Osteoblast (primary cell): ENCODE measurements around the gene SLC2A13. TPM values are rescaled to one million over a fixed set of nuclear protein-coding genes. Genes with fewer than 3 reads are reported as not detected.
"Not testable (repeated sequence)": the region's sequence is repeated elsewhere in the genome, so short reads cannot be mapped to it uniquely, and the experiment has no call there.

ENCODE experiments used
- DNase-seq: peaks from one replicate; pipeline ENCODE4 v3.0.0; 2011; ENCODE audit warnings: low spot score, mixed read lengths; ENCODE audit not compliant: insufficient read length; ENCODE audit errors: missing footprints
- H2AFZ ChIP-seq: 2 replicates; pipeline ENCODE4 v1.6.0; 2011; ENCODE audit warnings: mild to moderate bottlenecking, low read length
- H3K27ac ChIP-seq: 2 replicates; pipeline ENCODE4 v1.5.1; 2011; ENCODE audit warnings: mild to moderate bottlenecking, low read depth, low read length, moderate library complexity
- H3K27me3 ChIP-seq: 2 replicates; pipeline ENCODE4 v1.6.0; 2012; ENCODE audit warnings: mild to moderate bottlenecking, control low read depth, inconsistent platforms, low read length, moderate library complexity; ENCODE audit not compliant: insufficient read depth
- H3K36me3 ChIP-seq: 2 replicates; pipeline ENCODE4 v1.5.1; 2011; ENCODE audit warnings: mild to moderate bottlenecking, low read length, control low read depth, moderate library complexity; ENCODE audit not compliant: insufficient read depth
- H3K4me1 ChIP-seq: 2 replicates; pipeline ENCODE4 v1.5.1; 2011; ENCODE audit warnings: mild to moderate bottlenecking, low read length, control low read depth, moderate library complexity; ENCODE audit not compliant: insufficient read depth
- H3K4me2 ChIP-seq: 2 replicates; pipeline ENCODE4 v1.6.0; 2011; ENCODE audit warnings: mild to moderate bottlenecking, low read length; ENCODE audit not compliant: insufficient read depth
- H3K4me3 ChIP-seq: fragments of 200-600 bp; sonication (generic); 3 replicates; pipeline ENCODE4 v1.5.1; 2012; ENCODE audit warnings: mild to moderate bottlenecking, low read length, inconsistent platforms; ENCODE audit not compliant: insufficient read depth
- H3K79me2 ChIP-seq: 2 replicates; pipeline ENCODE4 v1.6.0; 2012; ENCODE audit warnings: mild to moderate bottlenecking, low read length, control low read depth, inconsistent platforms; ENCODE audit not compliant: insufficient read depth
- H3K9me3 ChIP-seq: 2 replicates; pipeline ENCODE4 v1.5.1; 2011; ENCODE audit warnings: low read depth, low read length, control low read depth
- H4K20me1 ChIP-seq: 2 replicates; pipeline ENCODE4 v1.6.0; 2012; ENCODE audit warnings: mild to moderate bottlenecking, low read length, control low read depth; ENCODE audit not compliant: insufficient read depth
- CTCF ChIP-seq: IDR thresholded peaks from 2 replicates; pipeline ENCODE4 v1.5.1; 2011; ENCODE audit warnings: mild to moderate bottlenecking, low read depth, low read length, moderate library complexity; ENCODE audit errors: extremely low read depth
- total RNA-seq: library from RNA; depleted of rRNA; stranded (reverse); fragments of >200 nt; gene quantifications from 2 replicates; pipeline ENCODE4 v1.2.3, GENCODE V29; 2012

Gene SLC2A13
- total RNA-seq, 1 donor: 12.3 TPM

GRCh38 chr12:39788239-39788638 is 317.6 kb downstream of the SLC2A13 start:
- DNase-seq: no peak
- H4K20me1 ChIP-seq: no peaks in the 10 kb centered on the region
- no peak overlapping the region for H3K27ac ChIP-seq
- no peaks in the 10 kb centered on the region for H3K79me2 ChIP-seq
- no peaks in the 10 kb centered on the region for H3K4me1 ChIP-seq
- TF ChIP-seq CTCF: no peak
- H3K4me2 ChIP-seq: no peak overlapping the region
- H3K9me3 ChIP-seq: no peaks in the 10 kb centered on the region
- no peaks in the 10 kb centered on the region for H3K27me3 ChIP-seq
- no peak overlapping the region for H3K4me3 ChIP-seq
- H3K36me3 ChIP-seq: no peaks in the 10 kb centered on the region
- H2AFZ ChIP-seq: no peak overlapping the region

GRCh38 chr12:39785814-39786213 is 320.1 kb downstream of the SLC2A13 start:
- not testable (repeated sequence) for H3K79me2 ChIP-seq, H3K27me3 ChIP-seq, H3K4me3 ChIP-seq, H4K20me1 ChIP-seq, H3K27ac ChIP-seq, H3K4me1 ChIP-seq, DNase-seq, H3K4me2 ChIP-seq, H3K9me3 ChIP-seq, H3K36me3 ChIP-seq, H2AFZ ChIP-seq

GRCh38 chr12:39782026-39782545 is 323.8 kb downstream of the SLC2A13 start:
- Histone ChIP-seq H2AFZ (no peak overlapping the region), H3K79me2 (no peaks in the 10 kb centered on the region), H3K36me3 (no peaks in the 10 kb centered on the region), H3K27me3 (no peaks in the 10 kb centered on the region), H3K4me1 (no peaks in the 10 kb centered on the region), H3K4me3 (no peak overlapping the region), H3K9me3 (no peaks in the 10 kb centered on the region), H3K4me2 (no peak overlapping the region), H3K27ac (no peak overlapping the region), H4K20me1 (no peaks in the 10 kb centered on the region)
- no peak for TF ChIP-seq CTCF
- DNase-seq: no peak

- H3K4me3 ChIP-seq: no peak overlapping the region
- H3K36me3 ChIP-seq: no peaks in the 10 kb centered on the region
- TF ChIP-seq CTCF: no peak
- H3K9me3 ChIP-seq: no peaks in the 10 kb centered on the region
- no peak overlapping the region for H3K27ac ChIP-seq
- H3K4me2 ChIP-seq: no peak overlapping the region
- H3K79me2 ChIP-seq: no peaks in the 10 kb centered on the region
- no peaks in the 10 kb centered on the region for H4K20me1 ChIP-seq
- DNase-seq: no peak
- no peaks in the 10 kb centered on the region for H3K27me3 ChIP-seq
- no peaks in the 10 kb centered on the region for H3K4me1 ChIP-seq
- no peak overlapping the region for H2AFZ ChIP-seq
These were observed 324.9 kb downstream of the SLC2A13 start for GRCh38 chr12:39780913-39781446.
